Measurements from ENCODE around the gene NAT10.

DNA sequence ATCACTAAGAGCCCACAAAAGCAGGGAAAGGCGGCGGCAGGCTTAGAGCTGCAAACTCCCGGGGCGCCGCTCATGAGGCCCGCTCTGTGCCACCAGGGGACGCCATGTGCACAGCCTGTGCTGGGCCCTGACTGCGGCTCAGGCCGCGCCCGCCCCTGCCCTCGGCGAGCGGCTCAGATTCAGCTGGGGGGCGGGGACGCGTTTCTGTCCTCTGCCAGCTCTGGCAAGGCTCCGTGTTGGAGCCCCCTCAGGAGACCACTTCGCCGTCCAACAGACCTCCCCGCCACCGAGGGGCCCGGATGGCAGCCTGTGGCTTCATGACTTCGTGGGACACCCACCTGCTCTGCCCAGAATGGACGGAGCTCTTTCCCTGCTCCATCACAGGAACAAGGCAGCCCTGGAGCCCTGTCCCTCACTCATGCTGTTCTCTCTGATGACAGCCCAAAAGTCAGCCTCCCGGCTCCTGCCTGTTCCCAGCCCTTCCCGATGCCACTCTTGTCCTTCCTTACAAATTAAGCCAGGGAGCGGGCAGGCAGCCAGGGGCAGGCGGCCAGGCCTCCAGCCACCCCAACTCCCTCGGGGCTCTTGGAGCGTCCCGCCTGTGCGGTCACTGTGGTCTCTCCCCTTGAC lies 69.1 kb downstream of the NAT10 start:
- TF ChIP-seq GATA2 (IDR thresholded peaks at IDR 0.05; ENCODE audit: low read depth, low read length): no peak
- no peak for TF ChIP-seq GATA3 (IDR thresholded peaks at IDR 0.05; ENCODE audit: low read depth, low read length)
